ENCODE data around the gene XPR1. TPM values are rescaled to one million over a fixed set of nuclear protein-coding genes. Genes with fewer than 3 reads are reported as not detected.

The XPR1 gene
- total RNA-seq, 2 donors from 2014 or later, result 39.3 to 50.9 TPM

- Mint-ChIP-seq H3K27me3 (ENCODE audit: insufficient read depth) (peaks cover 22% of the 10 kb centered on the region), H3K27ac (no peak overlapping the region), H3K36me3 (ENCODE audit: low read depth) (no peaks in the 10 kb centered on the region), H3K4me3 (no peak overlapping the region), H3K4me1 (peaks cover 16% of the 10 kb centered on the region), H3K9me3 (no peaks in the 10 kb centered on the region)
- no peak for DNase-seq
- Histone ChIP-seq H3K27me3 (ENCODE audit: control insufficient read depth, insufficient read depth, low read length, poor library complexity, severe bottlenecking) (peaks cover 19% of the 10 kb centered on the region), H3K9ac (ENCODE audit: extremely low read depth, low read length, poor library complexity, severe bottlenecking) (no peak overlapping the region), H3K9me3 (ENCODE audit: control insufficient read depth, low read length) (no peaks in the 10 kb centered on the region), H3K4me3 (ENCODE audit: low read length) (no peak overlapping the region), H3K36me3 (ENCODE audit: control insufficient read depth, insufficient read depth, low read length) (no peaks in the 10 kb centered on the region), H3K27ac (ENCODE audit: low read depth, low read length) (no peak overlapping the region), H3K4me1 (ENCODE audit: control insufficient read depth, insufficient read depth, low read length) (peaks cover 10% of the 10 kb centered on the region)
- TF ChIP-seq CTCF (conservative IDR thresholded peaks at IDR 0.05), result no peak
These were observed 34.3 kb upstream of the XPR1 start for GRCh38 chr1:180597520-180597919.

- Histone ChIP-seq H3K27ac (ENCODE audit: low read depth, low read length) (no peak overlapping the region), H3K4me1 (ENCODE audit: control insufficient read depth, insufficient read depth, low read length) (peaks cover 10% of the 10 kb centered on the region), H3K9ac (ENCODE audit: extremely low read depth, low read length, poor library complexity, severe bottlenecking) (no peak overlapping the region), H3K36me3 (ENCODE audit: control insufficient read depth, insufficient read depth, low read length) (no peaks in the 10 kb centered on the region), H3K9me3 (ENCODE audit: control insufficient read depth, low read length) (no peaks in the 10 kb centered on the region), H3K4me3 (ENCODE audit: low read length) (peak overlapping the region; percentile 34), H3K27me3 (ENCODE audit: control insufficient read depth, insufficient read depth, low read length, poor library complexity, severe bottlenecking) (peaks cover 19% of the 10 kb centered on the region)
- Mint-ChIP-seq H3K36me3 (ENCODE audit: low read depth) (no peaks in the 10 kb centered on the region), H3K4me1 (peaks cover 16% of the 10 kb centered on the region), H3K27me3 (ENCODE audit: insufficient read depth) (peaks cover 21% of the 10 kb centered on the region), H3K4me3 (peak overlapping the region; percentile 13), H3K27ac (peak overlapping the region; percentile 69), H3K9me3 (no peaks in the 10 kb centered on the region)
- no peak for TF ChIP-seq CTCF (conservative IDR thresholded peaks at IDR 0.05)
- 53 to 64% methylated on average over 4 to 6 of the region's 6 CpGs for WGBS, 2 experiments (ENCODE audit: insufficient coverage in 1 of 2, insufficient read length in 1 of 2)
- peak; percentile 55 for DNase-seq
These were observed 33.4 kb upstream of the XPR1 start for GRCh38 chr1:180598333-180598974.

GRCh38 chr1:180600343-180600742, 31.5 kb upstream of the XPR1 start:
- no peak for TF ChIP-seq CTCF (conservative IDR thresholded peaks at IDR 0.05)
- H3K36me3 ChIP-seq (ENCODE audit: control insufficient read depth, insufficient read depth, low read length), result no peaks in the 10 kb centered on the region
- Mint-ChIP-seq H3K36me3 (ENCODE audit: low read depth) (no peaks in the 10 kb centered on the region), H3K27ac (no peak overlapping the region), H3K4me3 (no peak overlapping the region), H3K9me3 (no peaks in the 10 kb centered on the region), H3K4me1 (peaks cover 16% of the 10 kb centered on the region), H3K27me3 (ENCODE audit: insufficient read depth) (peaks cover 19% of the 10 kb centered on the region)
- H3K27ac ChIP-seq (ENCODE audit: low read depth, low read length), result no peak overlapping the region
- H3K4me1 ChIP-seq (ENCODE audit: control insufficient read depth, insufficient read depth, low read length), result peaks cover 7% of the 10 kb centered on the region
- DNase-seq, result no peak
- H3K4me3 ChIP-seq (ENCODE audit: low read length), result no peak overlapping the region
- WGBS, 2 experiments (ENCODE audit: insufficient coverage in 1 of 2, insufficient read length in 1 of 2), result 97 to 100% methylated on average over 1 of the region's 1 CpG
- H3K27me3 ChIP-seq (ENCODE audit: control insufficient read depth, insufficient read depth, low read length, poor library complexity, severe bottlenecking), result peaks cover 14% of the 10 kb centered on the region
- H3K9me3 ChIP-seq (ENCODE audit: control insufficient read depth, low read length), result no peaks in the 10 kb centered on the region
- H3K9ac ChIP-seq (ENCODE audit: extremely low read depth, low read length, poor library complexity, severe bottlenecking), result no peak overlapping the region
